Inflammatory macrophage (primary cell): Measurements from ENCODE around the gene CHM.
A peak's percentile ranks its signal among the peaks of the same experiment; 100 is the strongest.

Source experiments
- DNase-seq, 2 donors: peaks; one replicate each; pipeline ENCODE4 v3.0.0-alpha.2; 2020 to 2022

The CHM gene

DNA sequence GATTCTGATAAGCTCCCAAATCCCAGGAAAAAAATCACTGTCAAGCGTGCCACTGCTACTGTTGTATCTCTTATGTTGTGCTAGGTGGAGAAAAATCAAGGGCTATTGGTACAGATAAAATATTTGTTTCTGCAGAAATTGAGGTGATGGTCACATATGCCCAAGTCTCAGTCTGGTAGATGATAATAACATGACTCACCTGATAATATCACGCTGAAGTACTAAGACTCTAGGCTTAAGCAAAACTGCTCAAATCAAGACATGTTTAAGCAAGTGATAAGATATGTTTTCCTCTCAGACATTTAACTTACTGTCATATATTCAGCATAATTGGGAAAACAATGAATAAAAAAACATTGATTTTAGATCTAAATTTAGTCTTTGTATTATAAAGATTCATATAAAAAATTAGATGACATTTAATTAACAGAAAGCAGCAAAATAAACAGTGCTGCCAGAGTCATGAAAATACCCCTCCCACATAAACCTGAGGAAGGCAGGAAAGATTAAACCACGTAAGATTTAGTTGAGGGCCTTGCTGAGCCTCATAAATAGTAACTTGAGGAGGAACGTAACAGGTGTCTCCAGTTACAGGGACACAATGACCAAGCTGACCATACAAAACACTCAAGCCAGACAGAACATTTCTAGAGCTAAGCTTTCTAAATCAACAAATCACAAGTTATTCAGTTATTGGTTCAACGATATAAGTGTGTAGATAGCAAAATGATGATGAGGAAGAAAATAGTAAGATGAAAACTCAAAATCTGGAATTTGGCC is 143.5 kb downstream of the CHM start:
- no peak for DNase-seq

DNA sequence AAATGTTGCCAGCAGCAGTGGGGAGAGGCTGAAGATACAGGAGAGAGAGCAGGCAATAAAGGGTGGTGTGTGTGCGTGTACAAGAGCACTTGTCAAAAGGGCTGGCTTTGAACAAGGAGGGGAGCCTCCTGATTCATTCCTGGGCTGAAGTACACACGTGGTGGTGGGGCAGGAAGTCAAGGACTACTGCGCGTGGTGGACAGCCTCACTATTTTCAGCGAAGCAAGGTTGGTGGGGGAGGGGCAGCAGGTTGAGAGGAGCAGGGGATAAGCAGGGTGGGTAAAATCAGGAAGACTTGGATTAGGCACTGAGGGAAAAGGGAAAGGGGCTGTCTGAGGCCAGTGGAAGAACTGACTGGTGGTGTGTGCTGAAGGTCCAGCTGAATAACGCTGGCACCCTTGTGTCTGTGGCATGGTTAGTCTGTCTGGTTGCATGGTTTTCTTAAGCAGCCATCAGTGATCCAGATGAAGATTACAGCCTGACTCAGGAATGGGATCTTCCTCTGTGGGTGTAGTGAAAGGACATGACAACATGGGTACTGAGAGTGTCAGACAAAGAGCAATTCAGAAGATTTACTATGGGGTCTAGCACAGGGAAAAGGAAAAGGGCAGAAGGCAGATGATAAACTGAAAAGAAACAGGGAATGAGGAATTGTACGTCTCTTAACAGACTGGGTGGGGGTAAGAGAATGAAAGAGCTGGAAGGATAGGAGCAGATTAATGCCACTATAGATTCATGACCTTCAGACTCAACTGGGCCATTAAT is 149.8 kb downstream of the CHM start:
- DNase-seq = no peak

DNA sequence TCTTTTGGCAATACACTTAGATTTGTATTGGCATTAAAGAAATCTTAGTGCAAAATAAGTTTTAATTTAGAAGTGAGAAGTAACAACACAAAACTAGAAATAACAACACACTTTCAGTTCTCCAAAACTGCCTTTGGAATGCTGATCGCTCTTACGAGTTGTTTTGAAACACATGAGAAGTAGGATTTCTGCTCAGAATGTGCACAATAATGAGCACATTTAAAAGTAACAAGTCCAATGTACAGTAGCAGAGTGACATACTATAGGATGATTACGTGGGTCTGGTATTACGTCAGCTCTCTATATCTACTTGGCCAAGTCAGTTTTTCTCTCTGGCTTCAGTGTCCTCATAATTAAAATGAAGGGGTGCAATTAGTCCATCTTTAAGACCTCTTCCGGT is 164.8 kb downstream of the CHM start:
- peak; percentile 66 to 72 for DNase-seq

DNA sequence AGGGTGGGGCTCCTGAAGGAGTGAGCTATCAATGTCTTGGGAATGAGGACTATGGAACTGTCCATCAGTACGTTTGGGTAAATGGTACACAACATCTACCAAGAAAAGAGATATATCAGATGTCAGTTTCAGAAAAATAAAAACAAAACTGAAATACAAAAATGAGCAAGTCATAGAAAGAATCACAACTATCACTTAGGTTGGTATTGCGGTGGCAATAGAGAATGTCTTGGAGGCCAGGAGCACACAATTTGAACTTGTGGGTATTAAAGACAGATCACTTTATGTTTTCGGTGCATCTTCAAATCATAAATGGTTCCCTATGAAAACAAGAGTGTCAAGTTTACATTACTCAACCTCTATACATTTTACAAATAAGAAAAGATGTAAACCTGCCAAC is 176.8 kb downstream of the CHM start:
- DNase-seq = no peak

DNA sequence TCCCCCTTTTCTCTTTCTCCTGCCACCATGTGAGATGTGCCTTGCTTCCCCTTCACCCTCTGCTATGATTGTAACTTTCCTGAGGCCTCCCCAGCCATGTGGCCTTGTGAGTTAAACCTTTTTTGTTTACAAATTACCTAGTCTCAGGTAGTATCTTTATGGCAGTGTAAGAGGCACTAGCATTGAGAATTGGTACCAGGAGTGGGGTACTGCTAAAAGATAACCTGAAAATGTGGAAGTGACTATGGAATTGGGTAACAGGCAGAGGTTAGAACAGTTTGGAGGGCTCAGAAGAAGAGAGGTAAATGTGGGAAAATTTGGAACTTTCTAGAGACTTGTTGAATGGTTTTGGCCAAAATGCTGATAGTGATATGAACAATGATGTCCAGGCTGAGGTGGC is 182.0 kb downstream of the CHM start:
- no peak for DNase-seq

DNA sequence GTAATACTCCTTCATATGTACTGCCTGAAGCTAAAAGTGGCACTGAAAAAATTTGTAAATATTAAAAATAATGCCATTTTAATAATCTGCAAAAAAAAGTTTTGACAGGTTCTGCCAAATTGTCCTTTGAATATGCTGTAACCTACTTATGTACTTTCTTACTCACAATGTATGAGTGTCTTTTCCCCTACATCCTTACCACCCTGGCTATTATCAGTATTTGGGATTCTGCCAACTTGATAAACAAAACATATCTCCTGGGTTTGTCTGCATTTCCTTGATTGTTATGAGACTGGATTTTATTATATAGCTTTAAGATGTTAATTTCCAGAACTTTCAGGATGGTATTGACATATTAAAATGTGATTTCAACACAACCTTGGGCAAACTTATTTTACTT is 187.9 kb downstream of the CHM start:
- no peak for DNase-seq

DNA sequence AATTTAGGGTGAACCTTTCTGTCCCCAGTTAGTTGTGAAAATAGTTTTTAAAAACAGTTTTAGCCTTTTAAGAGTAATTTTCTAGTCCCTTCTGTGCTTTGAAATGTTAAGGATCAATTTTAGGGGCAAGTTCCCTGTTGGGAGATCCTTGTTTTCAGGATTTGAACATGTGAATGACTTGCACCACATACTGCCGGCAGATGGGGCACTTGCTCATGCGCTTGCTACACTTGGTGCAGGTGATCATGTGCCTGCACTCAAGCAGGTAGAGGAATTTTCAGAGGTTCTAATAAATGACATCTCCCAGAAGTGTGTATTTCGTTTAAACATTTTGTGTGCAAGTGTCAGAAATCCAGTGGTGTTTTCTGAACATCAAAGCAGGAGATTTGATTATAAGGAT is 195.9 kb downstream of the CHM start:
- no peak for DNase-seq

DNA sequence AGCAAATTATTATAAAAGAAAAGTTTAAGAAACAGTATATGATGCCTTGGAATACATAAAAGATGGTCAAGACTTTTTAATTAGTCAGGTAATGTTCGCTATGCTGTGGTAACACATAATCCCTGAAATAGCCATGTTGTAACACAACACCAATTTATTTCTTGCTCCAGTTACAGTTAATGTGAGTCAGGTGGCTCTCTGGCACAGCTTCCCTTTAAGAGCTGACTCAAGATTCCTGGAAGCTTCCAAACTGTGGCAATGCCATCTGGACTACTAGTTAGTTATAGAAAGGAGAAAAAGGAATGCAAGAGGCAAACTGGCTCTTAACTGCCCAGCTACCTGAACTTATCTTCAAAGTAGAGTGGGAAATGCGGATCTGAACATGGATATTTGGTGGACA is 210.5 kb downstream of the CHM start:
- no peak for DNase-seq

DNA sequence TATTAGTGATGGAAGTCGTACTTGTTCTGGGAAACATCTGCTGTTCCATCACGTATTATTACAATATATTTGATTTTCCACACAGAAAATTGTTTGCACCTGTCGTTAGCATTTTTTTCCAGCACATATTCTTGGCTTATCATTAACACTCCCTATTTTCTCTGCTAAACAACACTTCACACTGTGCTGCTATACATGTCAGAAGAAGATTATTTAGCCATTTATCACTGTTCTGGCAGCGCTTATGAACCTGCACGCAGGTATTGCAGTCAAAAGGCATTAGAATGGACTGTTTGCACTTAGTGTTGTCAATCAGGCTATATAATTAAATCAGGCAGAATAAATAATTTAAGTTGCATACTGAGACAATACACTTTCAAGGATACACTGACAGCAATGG is 218.6 kb downstream of the CHM start:
- DNase-seq = no peak

DNA sequence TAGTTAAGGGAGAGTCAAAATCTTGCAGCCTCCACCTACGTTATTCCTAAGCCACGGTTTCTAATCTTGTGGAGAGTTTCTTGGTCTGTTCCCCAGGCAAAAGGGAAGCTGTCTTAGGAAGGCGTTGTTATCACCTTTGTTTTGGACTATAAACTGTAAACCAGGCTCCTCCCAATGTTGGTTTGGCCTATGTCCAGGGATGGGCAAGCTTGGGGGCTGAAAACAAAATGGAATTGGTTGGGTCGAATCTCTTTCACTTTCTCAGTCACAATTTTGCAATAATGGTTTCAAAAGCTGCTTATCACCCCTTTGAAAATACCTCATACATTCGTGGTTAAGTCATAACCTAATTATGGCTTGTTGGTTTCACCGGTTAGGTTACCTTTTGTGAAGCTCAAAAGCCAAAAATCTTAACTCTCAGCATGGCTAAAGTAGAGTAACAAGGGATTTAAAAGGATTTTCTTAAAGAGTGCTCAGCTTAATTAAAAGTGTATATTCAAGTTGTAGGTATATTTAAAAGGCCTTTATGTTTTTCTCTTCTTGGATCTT is 232.1 kb downstream of the CHM start:
- no peak for DNase-seq
